ENCODE results near the gene NME2.
"Not testable (repeated sequence)": the region's sequence is repeated elsewhere in the genome, so short reads cannot be mapped to it uniquely, and the experiment has no call there.

Gene NME2

DNA sequence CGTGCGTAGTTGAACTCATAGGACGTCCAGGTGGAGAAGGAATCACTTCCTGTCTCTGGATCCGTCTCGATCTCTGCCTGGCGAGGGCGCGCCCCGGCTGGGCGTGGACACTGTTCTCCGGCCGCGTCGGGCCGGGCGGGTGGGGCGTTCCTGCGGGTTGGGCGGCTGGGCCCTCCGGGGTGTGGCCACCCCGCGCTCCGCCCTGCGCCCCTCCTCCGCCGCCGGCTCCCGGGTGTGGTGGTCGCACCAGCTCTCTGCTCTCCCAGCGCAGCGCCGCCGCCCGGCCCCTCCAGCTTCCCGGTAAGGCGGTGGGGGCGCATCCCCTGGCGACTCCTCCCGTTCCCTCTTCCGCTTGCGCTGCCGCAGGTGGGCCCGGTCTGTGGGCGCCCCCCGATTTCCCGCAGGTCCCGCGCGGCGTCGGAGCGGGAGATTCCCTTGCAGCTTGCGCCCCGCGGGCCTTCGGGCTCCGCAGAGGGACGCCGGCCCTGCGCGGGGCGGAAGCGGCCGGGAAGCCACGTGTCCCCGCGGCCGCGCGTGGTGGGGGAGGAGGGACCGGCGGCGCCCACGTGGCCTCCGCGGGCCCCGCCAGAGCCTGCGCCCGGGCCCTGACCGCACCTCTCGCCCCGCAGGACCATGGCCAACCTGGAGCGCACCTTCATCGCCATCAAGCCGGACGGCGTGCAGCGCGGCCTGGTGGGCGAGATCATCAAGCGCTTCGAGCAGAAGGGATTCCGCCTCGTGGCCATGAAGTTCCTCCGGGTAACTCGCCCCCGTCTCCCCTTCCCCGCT, at the start of gene NME2:
TSS of gene NME2 (plus strand) at position 214 of the 789 bp plus-strand sequence. CDS start at position 634, 420 bp downstream.
- peak; percentile 93 for DNase-seq

DNA sequence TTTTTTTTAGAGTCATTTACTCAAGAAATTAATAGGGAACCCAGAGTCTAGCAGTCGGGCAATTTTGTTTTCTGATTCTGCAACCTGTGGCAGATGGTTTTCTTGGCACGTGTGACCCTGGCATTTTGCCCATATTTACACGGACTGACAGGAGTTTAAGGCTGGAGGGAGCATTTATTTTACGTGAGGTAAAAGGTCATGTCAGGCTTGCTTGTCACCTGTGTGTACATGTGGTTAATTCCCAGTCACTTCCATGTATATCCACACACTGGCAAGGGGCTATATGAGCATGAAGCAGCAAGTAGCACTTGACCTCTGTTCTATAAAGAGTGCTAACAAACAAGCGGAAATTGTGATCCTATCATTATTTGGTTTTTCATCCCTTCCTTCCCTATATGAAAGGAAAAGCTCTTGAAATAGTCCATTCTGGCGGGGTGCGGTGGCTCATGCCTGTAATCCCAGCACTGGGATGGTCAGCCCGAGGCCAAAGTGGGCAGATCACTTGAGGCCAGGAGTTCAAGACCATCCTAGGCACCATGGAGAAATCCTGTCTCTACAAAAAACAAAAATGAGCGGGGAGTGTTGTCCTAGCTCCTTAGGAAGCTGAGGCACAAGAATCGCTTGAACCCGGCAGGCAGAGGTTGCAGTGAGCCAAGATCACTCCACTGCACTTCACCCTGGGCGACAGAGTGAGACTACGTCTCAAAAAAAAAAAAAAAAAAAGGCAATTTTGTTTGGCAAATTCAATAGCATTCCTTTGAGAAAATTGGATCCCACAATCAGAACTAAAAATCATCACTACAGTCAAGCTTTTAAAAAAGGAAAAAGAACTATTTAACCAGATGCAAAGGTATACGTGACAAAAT, 47.6 kb upstream of the NME2 start:
- peak; percentile 12 for DNase-seq

DNA sequence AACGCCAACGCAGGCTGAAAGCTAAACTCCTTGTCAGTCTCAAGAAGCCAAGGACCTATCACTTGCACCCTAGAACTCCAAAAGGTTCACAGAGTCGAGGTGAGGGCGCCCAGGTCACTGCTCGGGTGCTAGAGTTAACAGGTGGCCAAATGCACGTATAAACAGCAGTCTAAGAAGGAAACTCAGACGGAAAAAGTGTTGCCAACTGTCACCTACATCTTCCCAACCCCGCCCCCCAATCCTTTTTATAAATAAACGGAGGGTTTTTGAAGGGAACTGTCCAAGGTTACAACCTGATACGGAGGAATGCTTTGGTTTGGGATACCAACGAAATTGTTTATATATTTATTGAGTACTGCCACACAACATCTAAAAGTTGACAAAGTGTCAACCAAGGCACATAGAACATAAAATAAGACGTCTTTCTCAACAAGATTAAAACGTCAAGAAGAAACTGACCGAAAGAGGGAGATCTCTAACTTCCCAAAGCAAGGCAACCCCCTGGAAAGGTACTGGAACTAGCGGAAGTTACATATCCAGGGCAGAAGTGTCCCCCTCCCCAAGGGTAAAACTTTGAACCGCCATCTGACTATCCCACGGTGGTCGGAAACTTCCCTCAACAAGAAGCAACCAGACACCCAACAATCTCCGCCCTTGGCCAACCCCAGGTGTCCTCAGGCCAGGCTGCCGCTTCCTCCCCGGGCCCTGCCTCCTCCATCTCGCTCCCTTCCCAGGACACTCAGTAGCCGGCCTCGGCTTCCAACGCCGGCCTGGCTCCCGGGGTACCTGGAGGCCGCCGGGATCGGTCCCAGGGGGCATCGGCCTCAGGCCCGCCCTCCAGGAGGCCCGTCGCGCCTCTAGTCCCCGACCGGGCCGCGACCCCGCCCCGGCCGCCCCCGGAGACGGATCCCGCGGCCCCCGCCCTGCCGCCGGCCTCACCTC, 46.5 kb upstream of the NME2 start:
- peak; percentile 84 for DNase-seq

DNA sequence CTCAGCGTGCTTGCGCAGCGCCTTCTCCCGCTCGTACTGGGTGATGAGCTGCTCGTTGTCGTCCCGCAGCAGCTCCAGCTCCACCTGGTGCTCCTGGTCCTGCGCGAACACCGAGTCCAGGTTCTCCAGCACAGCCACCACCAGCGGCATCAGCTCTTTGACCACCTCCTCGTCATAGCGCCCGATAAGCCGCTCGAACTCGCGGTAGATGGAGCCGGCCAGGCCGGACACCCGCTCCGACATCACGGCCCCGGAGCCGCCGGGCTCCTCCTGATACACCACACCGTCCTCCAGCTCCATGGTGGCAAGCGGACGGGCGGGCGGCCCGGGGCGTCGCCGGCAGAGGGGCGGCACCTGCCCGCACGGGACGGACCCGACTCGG, 45.9 kb upstream of the NME2 start:
- DNase-seq: peak; percentile 88

DNA sequence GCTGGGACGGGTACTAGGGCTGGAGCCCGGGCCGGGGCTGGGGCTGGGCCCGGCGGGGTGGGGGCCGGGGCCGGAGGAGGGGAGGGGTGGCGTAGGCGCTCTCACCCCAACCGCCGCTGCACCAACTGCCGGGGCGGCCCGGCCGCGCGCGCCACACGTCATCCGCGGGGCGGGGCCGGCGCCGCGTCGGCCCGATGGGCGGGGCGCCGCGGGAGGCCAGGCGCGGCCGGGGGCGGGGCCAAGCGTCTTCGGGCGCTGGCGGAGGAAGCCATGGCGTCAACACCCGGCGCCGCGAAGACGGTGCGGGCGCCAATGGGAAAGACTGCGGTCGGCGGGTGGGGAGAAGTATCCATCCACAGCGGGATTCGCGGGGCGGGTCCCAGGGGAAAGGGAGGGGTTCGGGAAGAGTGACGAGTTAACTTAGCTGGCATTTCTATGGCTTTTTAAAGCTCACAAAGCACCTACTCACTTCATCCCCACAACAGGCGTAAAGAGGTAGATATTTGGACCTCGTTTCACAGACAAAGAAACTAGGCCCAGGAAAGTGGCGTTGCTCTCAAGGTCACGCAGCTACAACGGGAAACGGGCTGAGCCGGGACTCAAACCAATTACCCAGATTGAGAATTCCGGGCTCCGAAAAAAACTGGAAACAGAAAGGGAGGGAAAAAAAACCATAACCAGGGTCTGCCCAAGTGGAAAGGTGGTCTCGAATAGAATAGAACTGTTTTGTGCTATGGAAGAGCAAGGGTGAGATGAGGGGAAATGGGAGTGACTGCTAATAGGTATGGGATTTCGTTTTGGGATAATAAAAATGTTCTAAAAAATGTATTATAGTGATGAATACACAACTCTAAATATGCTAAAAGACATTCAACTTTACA, 45.2 kb upstream of the NME2 start, which contains the start of gene SPAG9:
TSS of gene SPAG9 (minus strand) at position 130 of the 881 bp plus-strand sequence. CDS start 212 bp downstream, outside the sequence.
- peak; percentile 98 for DNase-seq

DNA sequence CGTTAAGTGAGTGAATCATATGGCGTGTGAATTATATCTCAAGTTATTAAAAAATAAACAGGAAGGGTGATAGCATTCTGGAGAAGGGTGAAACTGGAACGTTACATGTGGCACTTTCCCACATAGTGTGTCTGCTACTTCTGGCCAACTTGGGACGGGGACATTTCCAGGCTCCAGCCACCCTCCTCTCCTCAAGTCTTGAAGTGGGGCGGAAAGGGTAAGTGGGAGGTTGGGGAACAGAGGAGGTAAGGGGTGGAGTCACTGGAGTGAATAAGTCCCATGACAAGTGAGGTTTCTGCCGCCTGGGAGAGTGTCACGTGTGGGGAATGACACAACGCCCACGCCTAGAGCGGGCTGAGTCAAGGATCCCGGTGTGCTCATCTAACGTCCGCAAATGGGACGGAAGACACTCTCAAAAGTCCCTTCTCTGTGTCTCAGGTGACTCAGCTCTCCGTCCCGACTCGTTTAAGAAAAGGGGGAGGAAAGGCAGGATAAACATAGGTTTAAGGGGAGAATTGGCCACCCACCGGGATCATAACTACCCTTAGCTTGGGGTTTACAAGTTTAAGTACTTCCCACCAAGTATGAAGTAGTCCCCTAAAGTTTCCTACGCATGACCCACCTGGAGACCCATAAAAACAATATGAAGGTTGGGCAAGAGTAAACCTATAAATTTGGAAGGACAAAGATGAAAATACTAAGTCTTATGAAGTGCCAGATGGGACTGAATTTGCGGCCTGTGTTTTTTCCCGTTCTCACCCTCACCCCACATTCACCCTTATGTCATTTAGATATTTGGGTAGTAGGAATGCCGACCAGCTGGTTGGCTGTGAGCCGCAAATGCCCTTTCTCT, 44.4 kb upstream of the NME2 start:
- DNase-seq: peak; percentile 89

DNA sequence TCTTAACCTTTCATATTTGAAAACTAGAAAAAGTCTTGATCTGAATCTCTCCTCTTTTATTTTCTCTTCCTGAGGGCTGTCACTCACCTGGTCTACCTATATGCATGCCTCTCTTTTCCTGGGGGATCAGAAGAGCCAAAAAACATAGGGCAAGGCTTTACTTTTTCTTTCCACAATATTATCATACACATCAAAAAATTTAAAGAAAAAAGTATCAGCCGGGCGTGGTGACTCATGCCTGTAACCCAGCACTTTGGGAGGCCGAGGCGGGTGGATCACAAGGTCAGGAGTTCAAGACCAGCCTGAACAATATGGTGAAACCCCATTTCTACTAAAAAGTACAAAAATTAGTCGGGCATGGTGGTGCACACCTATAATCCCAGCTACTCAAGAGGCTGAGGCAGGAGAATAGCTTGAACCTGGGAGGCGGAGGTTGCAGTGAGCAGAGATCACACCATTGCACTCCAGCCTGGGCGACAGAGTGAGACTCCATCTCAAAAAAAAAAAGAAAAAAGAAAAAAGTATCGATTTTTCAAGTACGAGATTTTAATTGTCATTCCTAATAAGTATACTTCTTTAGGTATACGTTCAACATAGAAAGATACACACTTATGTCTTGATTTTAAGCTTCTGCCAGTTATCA, 43.6 kb upstream of the NME2 start:
- DNase-seq: not testable (repeated sequence)

DNA sequence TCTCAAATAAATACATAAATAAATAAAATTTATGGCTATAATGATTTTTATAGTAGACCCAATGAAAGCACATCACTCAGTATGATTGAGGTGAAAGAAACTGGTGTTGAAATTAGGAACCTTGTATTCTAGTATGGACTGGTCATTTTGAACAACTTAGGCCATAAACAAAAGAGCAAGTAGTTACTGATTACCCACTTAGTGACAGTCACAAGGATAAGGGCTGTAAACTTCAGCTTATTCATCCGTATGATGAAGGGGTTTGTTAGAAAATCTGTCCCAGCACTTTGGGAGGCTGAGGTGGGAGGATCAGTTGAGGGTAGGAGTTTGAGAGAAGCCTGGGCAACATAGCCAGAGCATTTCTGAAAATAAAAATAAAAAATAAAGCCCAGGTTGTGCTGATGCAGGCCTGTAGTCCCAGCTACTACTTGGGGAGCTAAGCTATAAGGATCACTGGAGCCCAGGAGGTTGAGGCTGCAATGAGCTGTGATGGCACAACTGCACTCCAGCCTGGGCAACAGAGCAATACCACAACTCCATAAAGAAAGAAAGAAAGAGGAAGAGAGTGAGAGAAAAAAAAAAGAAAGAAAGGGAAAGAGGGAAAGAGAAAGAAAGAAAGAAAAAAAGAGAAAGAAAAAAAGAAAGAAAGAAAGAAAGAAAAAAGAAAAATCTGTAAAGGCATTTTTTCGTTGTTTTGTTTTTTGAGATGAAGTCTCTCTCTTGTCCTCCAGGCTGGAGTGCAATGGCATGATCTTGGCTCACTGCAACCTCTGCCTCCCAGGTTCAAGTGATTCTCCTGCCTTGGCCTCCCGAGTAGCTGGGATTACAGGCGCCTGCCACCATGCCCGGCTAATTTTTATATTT, 41.3 kb upstream of the NME2 start:
- no peak for DNase-seq

DNA sequence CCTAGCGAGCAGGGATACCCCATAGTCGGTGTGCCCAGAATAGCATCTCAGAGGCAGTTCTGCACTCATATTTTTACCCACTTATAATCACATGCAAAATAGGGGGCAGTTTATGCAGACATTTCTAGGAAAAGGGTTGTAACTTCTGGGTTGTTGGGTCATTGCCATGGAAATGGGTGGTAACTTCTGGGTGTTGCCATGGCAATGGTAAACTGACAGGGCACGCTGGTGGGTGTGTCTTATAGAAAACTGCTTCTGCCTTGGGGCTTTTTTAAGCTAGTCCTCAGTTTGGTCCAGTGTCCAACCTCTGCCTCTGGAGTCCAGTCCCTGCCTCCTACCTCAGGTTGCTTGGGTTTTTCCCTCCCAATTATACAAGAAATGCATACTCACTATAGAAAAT, 38.1 kb upstream of the NME2 start:
- DNase-seq: no peak

DNA sequence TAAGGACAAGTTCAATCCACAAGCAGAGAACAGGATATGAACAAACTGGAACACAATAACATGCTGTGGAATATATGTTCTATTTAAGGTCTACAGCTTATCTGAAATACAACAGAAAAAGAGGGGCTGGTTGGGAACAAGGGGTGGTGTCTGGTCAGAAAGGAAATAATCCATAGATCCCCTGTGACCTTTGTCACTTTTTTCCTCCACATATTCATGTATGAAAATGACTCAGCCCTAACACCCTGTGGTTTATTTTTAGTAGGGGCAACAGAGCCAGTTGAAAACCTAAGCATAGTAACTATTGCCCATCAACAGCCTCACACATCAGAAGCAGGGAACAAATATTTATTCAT, 33.3 kb upstream of the NME2 start:
- DNase-seq: no peak

DNA sequence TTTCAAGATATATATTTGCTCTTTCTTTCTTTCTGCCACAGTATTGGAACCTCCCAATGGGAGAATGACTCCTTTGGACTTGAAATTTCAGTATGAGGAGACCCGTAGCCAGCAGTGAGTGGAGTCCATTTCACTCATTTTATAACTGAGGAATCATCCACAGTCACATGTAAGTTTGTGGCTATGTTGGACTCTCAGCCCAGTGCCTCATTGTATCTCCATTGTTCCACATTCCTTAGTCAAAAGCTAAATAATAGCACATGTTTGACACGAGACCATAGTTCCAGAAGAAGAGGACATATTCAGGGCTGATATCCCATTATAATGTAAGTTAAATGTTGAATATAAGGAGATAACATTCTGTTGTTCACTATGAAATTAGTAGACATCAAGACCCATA, 32.8 kb upstream of the NME2 start:
- no peak for DNase-seq

DNA sequence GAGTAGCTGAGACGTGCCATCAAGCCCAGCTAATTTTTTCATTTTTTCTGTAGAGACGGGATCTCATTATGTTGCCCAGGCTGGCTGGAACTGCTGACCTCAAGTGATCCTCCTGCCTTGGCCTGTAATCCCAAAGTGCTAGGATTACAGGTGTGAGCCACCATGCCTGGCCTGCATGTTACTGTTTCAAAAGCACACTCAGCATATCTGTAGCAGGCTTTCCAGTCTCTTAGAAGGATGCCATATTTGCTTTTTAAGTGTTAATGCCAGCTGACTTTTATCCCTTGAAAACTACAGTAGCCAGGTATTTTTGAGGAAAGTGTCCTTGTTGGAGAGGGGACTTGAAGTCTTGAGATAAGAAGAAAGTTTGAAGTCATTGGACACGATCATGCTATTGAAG, 30.3 kb upstream of the NME2 start:
- no peak for DNase-seq

DNA sequence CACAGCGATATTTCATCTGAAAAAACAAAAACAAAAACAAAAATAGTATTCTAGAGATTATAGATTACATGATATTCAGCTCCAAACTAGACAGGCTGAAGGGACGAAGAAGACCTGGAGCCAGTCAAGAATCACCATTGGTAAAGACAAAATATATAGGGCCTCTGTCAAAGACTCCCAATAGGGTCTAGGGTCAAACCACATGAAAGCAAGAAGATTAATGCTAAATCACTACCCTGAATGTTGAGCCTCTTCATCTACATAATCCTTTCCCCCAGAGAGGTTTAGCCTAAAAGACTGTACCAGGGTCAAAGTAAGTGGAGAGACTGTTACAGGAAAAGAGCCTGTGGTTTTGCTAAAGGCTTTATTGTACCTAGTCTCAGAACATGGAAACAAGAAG, 23.6 kb upstream of the NME2 start:
- no peak for DNase-seq

DNA sequence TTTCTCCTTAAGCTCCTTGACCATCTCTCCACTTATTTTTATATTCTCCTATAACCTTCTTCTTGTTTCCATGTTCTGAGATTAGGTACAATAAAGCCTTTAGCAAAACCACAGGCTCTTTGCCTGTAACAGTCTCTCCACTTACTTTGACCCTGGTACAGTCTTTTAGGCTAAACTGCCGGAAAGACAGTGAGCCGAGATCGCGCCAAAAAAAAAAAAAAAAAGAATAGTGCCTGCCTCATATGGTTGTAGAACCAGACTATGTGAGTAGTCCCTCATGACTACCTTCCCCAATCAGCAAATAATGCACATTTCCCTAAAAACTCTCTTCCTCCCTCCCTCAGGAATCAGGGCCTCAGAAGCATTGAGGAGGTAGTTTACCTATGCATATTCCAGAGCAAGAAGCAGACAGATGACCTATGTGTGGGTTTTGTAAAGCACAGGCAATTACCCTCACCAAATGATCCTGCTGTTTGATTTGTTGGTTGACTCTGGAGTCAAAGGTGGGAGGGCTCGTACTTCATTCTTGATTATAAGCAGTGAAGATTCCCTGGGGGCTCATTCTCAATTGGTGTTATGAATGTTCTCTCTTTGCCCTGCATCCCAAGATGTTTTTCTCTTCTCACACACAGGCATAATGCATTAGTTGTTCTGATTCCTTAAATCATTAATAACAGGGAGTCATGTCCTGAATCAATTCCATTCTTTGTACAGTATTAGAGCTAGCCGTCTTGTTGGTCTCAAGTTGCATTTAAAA, 21.8 kb upstream of the NME2 start:
- DNase-seq: no peak

DNA sequence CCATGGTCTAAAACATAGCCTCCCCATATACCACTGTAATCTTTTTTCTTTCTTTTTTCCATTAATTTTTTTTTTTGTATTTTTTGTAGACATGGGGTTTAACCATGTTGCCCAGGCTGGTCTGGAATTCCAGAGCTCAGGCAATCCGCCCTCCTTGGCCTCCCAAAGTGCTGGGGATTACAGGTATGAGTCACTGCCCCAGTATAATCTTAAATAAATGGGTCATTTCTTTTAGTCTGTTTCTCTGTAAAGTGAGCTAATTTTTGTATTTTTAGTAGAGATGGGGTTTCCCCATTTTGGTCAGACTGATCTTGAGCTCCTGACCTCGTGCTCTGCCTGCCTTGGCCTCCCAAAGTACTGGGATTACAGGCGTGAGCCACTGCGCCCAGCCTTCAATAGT, 18.6 kb upstream of the NME2 start:
- no peak for DNase-seq

DNA sequence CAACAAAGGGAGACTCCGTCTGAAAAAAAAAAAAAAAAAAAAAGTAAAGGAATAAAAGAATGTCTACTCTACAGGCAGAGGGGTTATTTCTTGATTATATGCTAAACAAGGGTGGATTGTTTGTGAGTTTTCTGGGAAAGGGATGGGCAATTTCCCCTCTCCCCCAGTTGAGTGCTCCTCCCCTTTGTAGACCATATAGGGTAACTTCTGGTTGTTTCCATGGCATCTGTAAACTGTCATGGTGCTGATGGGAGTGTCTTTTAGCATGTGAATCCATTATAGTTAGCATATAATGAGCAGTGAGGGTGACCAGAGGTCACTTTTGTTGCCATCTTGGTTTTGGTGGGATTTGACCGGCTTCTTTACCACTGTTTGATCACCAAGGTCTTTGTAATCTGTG, 17.0 kb upstream of the NME2 start:
- DNase-seq: no peak

DNA sequence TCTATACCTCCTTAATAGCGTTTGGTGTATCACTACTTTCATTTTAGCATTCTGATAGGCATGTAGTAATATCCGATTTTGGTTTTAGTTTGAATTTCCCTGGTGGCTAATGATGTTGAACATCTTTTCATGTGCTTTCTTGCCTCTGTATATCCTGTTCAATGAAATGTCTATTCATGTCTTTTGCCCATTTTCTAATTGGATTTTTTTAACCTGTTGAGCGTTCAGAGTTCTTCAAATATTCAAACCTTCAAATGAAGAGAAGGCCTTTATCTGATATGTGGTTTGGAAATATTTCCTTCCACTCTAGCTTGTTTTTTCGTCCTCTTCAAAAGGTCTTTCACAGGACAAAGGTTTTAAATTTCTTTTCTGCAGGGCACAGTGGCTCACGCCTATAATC, 15.3 kb upstream of the NME2 start:
- no peak for DNase-seq

DNA sequence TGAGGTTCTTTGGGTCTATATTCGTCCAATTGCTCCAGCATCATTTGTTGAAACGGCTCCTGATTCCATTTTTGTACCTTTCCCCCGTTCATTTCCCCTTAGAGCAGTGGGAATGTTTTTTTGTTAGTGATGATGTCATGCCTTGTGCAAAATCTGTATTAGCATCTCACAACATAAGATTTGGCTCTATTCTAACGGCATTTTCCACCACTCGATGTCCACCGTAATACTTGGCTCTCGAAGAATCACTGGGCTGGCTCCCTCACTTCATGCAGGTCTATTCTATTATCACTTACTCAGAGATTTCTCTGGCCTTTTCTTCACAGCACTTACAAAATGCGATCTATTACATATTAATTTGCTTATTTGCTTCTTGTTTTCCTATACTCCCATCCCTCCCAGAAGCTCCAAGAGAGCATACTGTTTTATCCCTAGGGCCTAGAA, 13.4 kb upstream of the NME2 start:
- no peak for DNase-seq

Data from eye (tissue), 1 donor.